Upper lobe of left lung (tissue), 6 donors: Measurements from ENCODE around the gene SMIM13. TPM values are rescaled to one million over a fixed set of nuclear protein-coding genes. Genes with fewer than 3 reads are reported as not detected.

Source experiments
- ATAC-seq, 2 donors: fragments of 200-7000 bp; cut with Tn5 transposase; one replicate each; pipeline ENCODE4 v1.9.1; 2022; ENCODE audit warnings: mild to moderate bottlenecking in 2 of 2, moderate library complexity in 2 of 2; ENCODE audit not compliant: low FRiP score in 2 of 2
- DNase-seq, 2 donors: peaks; one replicate each; pipeline ENCODE4 v3.0.0-alpha.2; 2019 to 2020
- H3K27ac ChIP-seq, 4 donors: fragments of 200-600 bp; sonication (generic); one replicate each; pipeline ENCODE4 v1.5.1; 2016 to 2019
- H3K27me3 ChIP-seq, 4 donors: fragments of 200-600 bp; sonication (generic); one replicate each; pipeline ENCODE4 v1.5.1; 2017 to 2019
- H3K36me3 ChIP-seq, 4 donors: fragments of 200-600 bp; sonication (generic); one replicate each; pipeline ENCODE4 v1.5.1; 2016 to 2019
- H3K4me1 ChIP-seq, 4 donors: fragments of 200-600 bp; sonication (generic); one replicate each; pipeline ENCODE4 v1.5.1; 2018 to 2019
- H3K4me3 ChIP-seq, 4 donors: fragments of 200-600 bp; sonication (generic); one replicate each; pipeline ENCODE4 v1.5.1; 2017 to 2019; ENCODE audit warnings: mild to moderate bottlenecking in 2 of 4, moderate library complexity in 1 of 4
- H3K9me3 ChIP-seq, 4 donors: fragments of 200-600 bp; sonication (generic); one replicate each; pipeline ENCODE4 v1.5.1; 2018 to 2019
- EP300 ChIP-seq, 4 donors: sonication (generic); formaldehyde crosslinking; IDR thresholded peaks; one replicate each; pipeline ENCODE4 v1.5.1; 2017; ENCODE audit warnings: antibody characterized with exemption in 4 of 4, control low read depth in 2 of 4
- POLR2A ChIP-seq, 4 donors: fragments of 450-650 bp; IDR thresholded peaks; one replicate each; pipeline ENCODE4 v1.5.1; 2016 to 2017; ENCODE audit warnings: antibody characterized with exemption in 4 of 4, mild to moderate bottlenecking in 2 of 4
- POLR2AphosphoS5 ChIP-seq, 2 donors: sonication (generic); formaldehyde crosslinking; IDR thresholded peaks; one replicate each; pipeline ENCODE4 v1.5.1; 2017; ENCODE audit warnings: antibody characterized with exemption in 2 of 2
- WGBS, 2 donors: methylation state at CpG; one replicate each; pipeline ENCODE4 v1.1.5; 2017 to 2018; 5-methylcytosine and 5-hydroxymethylcytosine counted together
- total RNA-seq, 6 donors: library from RNA; depleted of rRNA in 4 of 6; stranded (reverse); fragments of >200 nt in 4 of 6; gene quantifications; one replicate each; pipeline versions ENCODE4 v1.1.0 to v1.2.1, GENCODE V29; 2016 to 2021
- TF ChIP-seq, protein P1 (sequence below), 6 experiments: fragments of 450-650 bp in 4 of 6; fragments of 200-600 bp in 2 of 6; sonication (generic) in 2 of 6; IDR thresholded peaks; one replicate each; pipeline ENCODE4 v1.5.1; 2016 to 2019; ENCODE audit warnings: antibody characterized with exemption in 6 of 6
- donor health status: DM: no; HTN: no; CAD: no; lungs with moderate emphysema.
- donor health status: DM: no; HTN: yes; CAD: no; lungs with severe emphysema.

Gene SMIM13
- total RNA-seq, 6 donors from 2014 or later: 1.0 to 9.6 (median 6.3) TPM

GRCh38 chr6:11179419-11180202, 86.0 kb downstream of the SMIM13 start:
- H3K27me3 ChIP-seq: no peaks in the 10 kb centered on the region
- no peak for ATAC-seq
- 58 to 69% methylated on average over 8 of the region's 8 CpGs for WGBS, 2 donors

DNA sequence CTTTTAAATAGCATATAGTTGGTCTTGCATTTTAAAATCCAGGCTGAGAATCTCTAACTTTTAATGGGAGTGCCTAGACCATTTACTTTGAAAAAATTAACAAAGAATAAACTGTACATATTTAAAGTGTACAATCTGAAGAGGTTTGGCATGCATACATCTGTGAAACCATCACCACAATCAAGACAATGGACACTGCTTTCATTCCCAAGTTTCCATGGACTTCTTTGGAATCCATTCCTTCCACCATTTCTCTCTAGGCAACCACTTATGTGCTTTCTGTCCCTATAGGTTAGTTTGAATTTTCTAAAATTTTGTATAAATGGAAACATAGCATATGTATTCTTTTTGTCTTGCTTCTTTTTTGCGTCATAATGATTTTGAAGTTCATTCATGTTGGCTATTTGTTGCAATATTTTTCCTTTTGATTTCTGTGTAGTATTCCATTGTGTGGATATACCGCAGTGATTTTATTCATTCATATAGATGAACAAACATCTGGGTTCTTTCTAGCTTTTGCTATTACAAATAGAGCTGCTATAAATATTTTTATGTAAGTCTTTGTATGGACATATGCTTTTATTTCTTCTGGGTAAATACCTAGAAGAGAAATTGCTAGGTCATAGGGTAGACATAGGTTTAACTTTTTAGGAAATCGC, 88.0 kb downstream of the SMIM13 start:
- H3K27ac ChIP-seq: no peak overlapping the region
- TF ChIP-seq, protein P1, sequence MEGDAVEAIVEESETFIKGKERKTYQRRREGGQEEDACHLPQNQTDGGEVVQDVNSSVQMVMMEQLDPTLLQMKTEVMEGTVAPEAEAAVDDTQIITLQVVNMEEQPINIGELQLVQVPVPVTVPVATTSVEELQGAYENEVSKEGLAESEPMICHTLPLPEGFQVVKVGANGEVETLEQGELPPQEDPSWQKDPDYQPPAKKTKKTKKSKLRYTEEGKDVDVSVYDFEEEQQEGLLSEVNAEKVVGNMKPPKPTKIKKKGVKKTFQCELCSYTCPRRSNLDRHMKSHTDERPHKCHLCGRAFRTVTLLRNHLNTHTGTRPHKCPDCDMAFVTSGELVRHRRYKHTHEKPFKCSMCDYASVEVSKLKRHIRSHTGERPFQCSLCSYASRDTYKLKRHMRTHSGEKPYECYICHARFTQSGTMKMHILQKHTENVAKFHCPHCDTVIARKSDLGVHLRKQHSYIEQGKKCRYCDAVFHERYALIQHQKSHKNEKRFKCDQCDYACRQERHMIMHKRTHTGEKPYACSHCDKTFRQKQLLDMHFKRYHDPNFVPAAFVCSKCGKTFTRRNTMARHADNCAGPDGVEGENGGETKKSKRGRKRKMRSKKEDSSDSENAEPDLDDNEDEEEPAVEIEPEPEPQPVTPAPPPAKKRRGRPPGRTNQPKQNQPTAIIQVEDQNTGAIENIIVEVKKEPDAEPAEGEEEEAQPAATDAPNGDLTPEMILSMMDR (IDR thresholded peaks at IDR 0.05): no peak
- TF ChIP-seq EP300 (IDR thresholded peaks at IDR 0.05) (no peak), POLR2AphosphoS5 (IDR thresholded peaks at IDR 0.05) (no peak), POLR2A (IDR thresholded peaks at IDR 0.05) (no peak)
- no peaks in the 10 kb centered on the region for H3K9me3 ChIP-seq
- H3K4me3 ChIP-seq: no peak overlapping the region
- no peak for ATAC-seq
- H3K4me1 ChIP-seq: no peaks in the 10 kb centered on the region
- DNase-seq: no peak
- 94 to 100% methylated on average over 3 of the region's 3 CpGs for WGBS, 2 donors
- H3K36me3 ChIP-seq: peaks cover 17 to 45% (median 31%) of the 10 kb centered on the region in 4 donors
- no peaks in the 10 kb centered on the region for H3K27me3 ChIP-seq

More at GRCh38 chr6:11179419-11180202, 86.0 kb downstream of the SMIM13 start:
- H3K4me3 ChIP-seq: no peak overlapping the region
- no peak for TF ChIP-seq EP300 (IDR thresholded peaks at IDR 0.05)
- TF ChIP-seq, protein P1 (IDR thresholded peaks at IDR 0.05): no peak
- TF ChIP-seq POLR2AphosphoS5 (IDR thresholded peaks at IDR 0.05): no peak
- TF ChIP-seq POLR2A (IDR thresholded peaks at IDR 0.05): no peak
- no peaks in the 10 kb centered on the region for H3K9me3 ChIP-seq
- DNase-seq: no peak
- peaks cover 0 to 25% (median 12%) of the 10 kb centered on the region in 4 donors for H3K36me3 ChIP-seq
- peak overlapping the region in 2 of 4 donors; percentile 30 to 39 for H3K27ac ChIP-seq
- H3K4me1 ChIP-seq: no peaks in the 10 kb centered on the region

GRCh38 chr6:11183761-11184362, 90.2 kb downstream of the SMIM13 start:
- no peaks in the 10 kb centered on the region for H3K9me3 ChIP-seq
- DNase-seq (no peak), ATAC-seq (no peak)
- no peaks in the 10 kb centered on the region for H3K27me3 ChIP-seq
- no peak overlapping the region for H3K4me3 ChIP-seq
- H3K4me1 ChIP-seq: peaks cover 0 to under 1% (median 0%) of the 10 kb centered on the region in 4 donors
- peak overlapping the region in 2 of 4 donors; percentile 6 to 16 for H3K27ac ChIP-seq
- 94 to 96% methylated on average over 3 of the region's 3 CpGs for WGBS, 2 donors
- peaks cover 36 to 68% (median 53%) of the 10 kb centered on the region in 4 donors for H3K36me3 ChIP-seq
- TF ChIP-seq EP300 (IDR thresholded peaks at IDR 0.05) (no peak), POLR2AphosphoS5 (IDR thresholded peaks at IDR 0.05) (no peak), POLR2A (IDR thresholded peaks at IDR 0.05) (no peak)
- TF ChIP-seq, protein P1 (IDR thresholded peaks at IDR 0.05): no peak

DNA sequence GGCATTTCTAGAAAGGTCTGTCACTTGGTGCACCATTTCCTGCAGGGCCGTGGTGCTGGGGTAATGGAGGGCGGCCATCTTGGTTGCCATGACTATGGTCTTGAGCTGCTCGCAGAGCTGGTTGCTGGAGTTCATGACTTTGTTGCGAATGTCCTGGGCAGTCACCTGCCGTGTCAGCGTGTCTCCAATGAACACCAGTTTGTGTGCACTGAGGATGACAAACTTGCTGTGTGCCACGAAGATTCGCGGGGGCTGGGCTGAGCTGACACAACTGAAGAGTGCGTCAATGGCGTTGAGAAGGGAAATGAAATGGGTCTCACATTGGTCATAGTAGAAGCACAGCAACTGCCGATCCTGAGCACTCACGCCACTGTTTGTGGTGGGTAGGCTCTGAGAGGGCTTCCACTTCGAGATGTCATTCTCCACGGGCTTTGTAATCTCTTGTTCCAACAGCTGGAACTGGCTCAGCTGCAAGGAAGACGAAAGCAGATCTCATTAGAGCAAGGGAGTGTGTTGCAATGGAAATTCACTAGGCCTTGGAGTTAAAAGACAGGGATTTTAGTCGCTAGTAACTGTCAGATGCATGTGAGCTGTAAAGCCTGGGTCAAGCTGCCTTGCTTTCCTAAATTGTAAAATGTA, 91.7 kb downstream of the SMIM13 start:
- Histone ChIP-seq H3K4me1 (peaks cover 0 to 4% (median 2%) of the 10 kb centered on the region in 4 donors), H3K4me3 (no peak overlapping the region), H3K27ac (no peak overlapping the region), H3K36me3 (peaks cover 50 to 83% (median 68%) of the 10 kb centered on the region in 4 donors), H3K9me3 (no peaks in the 10 kb centered on the region), H3K27me3 (no peaks in the 10 kb centered on the region)
- no peak for DNase-seq
- no peak for ATAC-seq
- no peak for TF ChIP-seq EP300 (IDR thresholded peaks at IDR 0.05)
- no peak for TF ChIP-seq POLR2AphosphoS5 (IDR thresholded peaks at IDR 0.05)
- TF ChIP-seq, protein P1 (IDR thresholded peaks at IDR 0.05): no peak
- no peak for TF ChIP-seq POLR2A (IDR thresholded peaks at IDR 0.05)
- 91 to 94% methylated on average over 17 of the region's 17 CpGs for WGBS, 2 donors
